Endothelial cell of umbilical vein (primary cell): ENCODE measurements around the gene COA5. TPM values are rescaled to one million over a fixed set of nuclear protein-coding genes. Genes with fewer than 3 reads are reported as not detected.

Experiments
- BruUV-seq: library from RNA; stranded (reverse); fragments of 400-500 nt; replicated peaks from 2 replicates; lab custom pipeline; 2021; lab: Mats Ljungman, UMichigan
- CTCF ChIA-PET: fragments of 300-600, 350-600 bp; sonication (Branson Sonifier 250); formaldehyde crosslinking; loops from one replicate; lab custom pipeline; 2021; ENCODE audit warnings: antibody characterized with exemption, inconsistent platforms; lab: Charles Lee
- POLR2A ChIA-PET: fragments of 300-600, 350-600 bp; sonication (Branson Sonifier 250); formaldehyde crosslinking; loops from one replicate; lab custom pipeline; 2021; ENCODE audit warnings: antibody characterized with exemption, inconsistent platforms; lab: Charles Lee
- DNase-seq: peaks from one replicate; pipeline ENCODE4 v3.0.0-alpha.2; 2011; ENCODE audit warnings: low read depth, low spot score
- FAIRE-seq: peaks from 2 replicates; lab custom pipeline; 2011; peaks lifted over from hg19 to GRCh38; lab: Jason Lieb, UNC
- H2AFZ ChIP-seq: 2 replicates; pipeline ENCODE4 v1.6.0; 2012; ENCODE audit warnings: low read depth, low read length, control low read depth, inconsistent platforms
- H3K27ac ChIP-seq: 2 replicates; pipeline ENCODE4 v1.5.1; 2011; ENCODE audit warnings: low read depth, mild to moderate bottlenecking, control low read depth, low read length, moderate library complexity; ENCODE audit not compliant: insufficient read depth
- H3K27me3 ChIP-seq, 2 experiments: 2 replicates each; pipeline versions ENCODE4 v1.6.0 to v1.6.1; 2011; ENCODE audit warnings: low read length in 2 of 2, mixed read lengths in 1 of 2; ENCODE audit not compliant: control insufficient read depth in 2 of 2, insufficient read depth in 2 of 2
- H3K36me3 ChIP-seq, 2 experiments: 2 replicates in 1 of 2; 3 replicates in 1 of 2; pipeline ENCODE4 v1.5.1; 2011; ENCODE audit warnings: low read length in 2 of 2, mild to moderate bottlenecking in 1 of 2, moderate library complexity in 1 of 2; ENCODE audit not compliant: control insufficient read depth in 2 of 2, insufficient read depth in 2 of 2; ENCODE audit errors: extremely low read depth in 1 of 2
- H3K4me1 ChIP-seq: 3 replicates; pipeline ENCODE4 v1.5.1; 2011; ENCODE audit warnings: mild to moderate bottlenecking, low read length; ENCODE audit not compliant: control insufficient read depth, insufficient read depth; ENCODE audit errors: extremely low read depth
- H3K4me2 ChIP-seq: 2 replicates; pipeline ENCODE4 v1.6.1; 2011; ENCODE audit warnings: low read length, control low read depth, mixed read lengths; ENCODE audit not compliant: insufficient read depth
- H3K4me3 ChIP-seq, 3 experiments: fragments of 200-600 bp in 1 of 3; sonication (generic), shearing (Covaris generic) in 1 of 3; replicated peaks in 1 of 3; 2 replicates each; pipeline ENCODE4 v1.5.1; 2011 to 2016; ENCODE audit warnings: control low read depth in 3 of 3, low read length in 3 of 3, mild to moderate bottlenecking in 2 of 3, inconsistent platforms in 1 of 3, low read depth in 1 of 3, moderate library complexity in 1 of 3; ENCODE audit not compliant: insufficient read depth in 1 of 3
- H3K79me2 ChIP-seq: 2 replicates; pipeline ENCODE4 v1.6.0; 2012; ENCODE audit warnings: low read length, inconsistent platforms; ENCODE audit not compliant: control insufficient read depth, insufficient read depth
- H3K9ac ChIP-seq: replicated peaks from 2 replicates; pipeline ENCODE3; 2011; ENCODE audit warnings: low read length, control low read depth; ENCODE audit not compliant: insufficient read depth; ENCODE audit errors: extremely low read depth
- H3K9me1 ChIP-seq: replicated peaks from 3 replicates; pipeline ENCODE4 v1.6.0; 2011; ENCODE audit warnings: mild to moderate bottlenecking, low read length; ENCODE audit not compliant: control insufficient read depth, insufficient read depth; ENCODE audit errors: extremely low read depth
- H3K9me3 ChIP-seq: replicated peaks from 2 replicates; pipeline ENCODE4 v1.5.1; 2012; ENCODE audit warnings: low read length, inconsistent platforms; ENCODE audit not compliant: control insufficient read depth, insufficient read depth
- H4K20me1 ChIP-seq: replicated peaks from 2 replicates; pipeline ENCODE3; 2011; ENCODE audit warnings: mild to moderate bottlenecking, low read length; ENCODE audit not compliant: control insufficient read depth, insufficient read depth; ENCODE audit errors: extremely low read depth
- EZH2 ChIP-seq: IDR thresholded peaks from 2 replicates; pipeline ENCODE4 v1.6.1; 2012; ENCODE audit warnings: borderline replicate concordance, low read depth, mild to moderate bottlenecking, moderate library complexity, low read length, inconsistent platforms; ENCODE audit not compliant: severe bottlenecking
- FOS ChIP-seq: IDR thresholded peaks from 2 replicates; pipeline ENCODE4 v1.6.1; 2011; ENCODE audit warnings: mild to moderate bottlenecking, low read length, moderate library complexity, borderline replicate concordance; ENCODE audit not compliant: insufficient read depth
- GATA2 ChIP-seq: IDR thresholded peaks from 2 replicates; pipeline ENCODE4 v1.7.0; 2011; ENCODE audit warnings: low read depth, mild to moderate bottlenecking, moderate library complexity, mixed read lengths, low read length; ENCODE audit not compliant: insufficient read length, insufficient read depth
- JUN ChIP-seq: IDR thresholded peaks from 2 replicates; pipeline ENCODE4 v1.6.1; 2011; ENCODE audit warnings: borderline replicate concordance, low read depth; ENCODE audit not compliant: insufficient read length, insufficient read depth
- MYC ChIP-seq: IDR thresholded peaks from one replicate; pipeline ENCODE4 v1.6.1; 2011; ENCODE audit warnings: mild to moderate bottlenecking, low read depth, low read length
- POLR2A ChIP-seq: IDR thresholded peaks from 2 replicates; pipeline ENCODE4 v1.6.1; 2012; ENCODE audit warnings: low read depth, mild to moderate bottlenecking, control low read depth, low read length
- POLR2AphosphoS5 ChIP-seq: IDR thresholded peaks from 2 replicates; pipeline ENCODE4 v1.6.1; 2012; ENCODE audit warnings: low read depth, mild to moderate bottlenecking, control low read depth, low read length, moderate library complexity; ENCODE audit not compliant: insufficient read depth
- dilution Hi-C: fragments of 300-500 bp; cut with MboI; formaldehyde crosslinking; loops from one replicate; pipeline ENCODE4 v1.15.0; 2019; ENCODE audit warnings: low sequenced_read_pairs; ENCODE audit not compliant: extremely low pct_ligation_motif_present
- intact Hi-C: fragments of 100-400 bp; cut with micrococcal nuclease; formaldehyde crosslinking; loops from one replicate; pipeline ENCODE4 v1.10.0; 2022
- polyA plus RNA-seq, 4 experiments: library from polyadenylated mRNA; depleted of rRNA in 3 of 4; stranded (reverse) in 3 of 4; unstranded in 1 of 4; fragments of >200 nt; gene quantifications; 2 replicates each; pipeline versions ENCODE4 v1.2.1 to v1.2.3, GENCODE V29; 2011 to 2012; ENCODE audit warnings: missing spikeins in 1 of 4
- total RNA-seq: library from RNA; stranded (reverse); gene quantifications from 2 replicates; pipeline ENCODE4 v1.2.3, GENCODE V29; 2021
- TF ChIP-seq, protein P1 (sequence below): IDR thresholded peaks from 2 replicates; pipeline ENCODE4 v1.6.1; 2011; ENCODE audit not compliant: insufficient read depth, insufficient read length
- TF ChIP-seq, protein P2 (sequence below), 2 donors: IDR thresholded peaks; 1 replicate in 1 of 2; 2 replicates in 1 of 2; pipeline ENCODE4 v1.5.1; 2011; ENCODE audit warnings: low read length in 2 of 2, mild to moderate bottlenecking in 2 of 2, moderate library complexity in 2 of 2, control low read depth in 1 of 2, inconsistent platforms in 1 of 2, low read depth in 1 of 2; ENCODE audit not compliant: insufficient read depth in 1 of 2; ENCODE audit errors: extremely low read depth in 1 of 2

COA5 gene
- total and polyA plus RNA-seq, 2 donors (not counting 3 experiments of a cell fraction or from before 2014, with no cell fraction given), result 16.5 to 17.7 TPM

DNA sequence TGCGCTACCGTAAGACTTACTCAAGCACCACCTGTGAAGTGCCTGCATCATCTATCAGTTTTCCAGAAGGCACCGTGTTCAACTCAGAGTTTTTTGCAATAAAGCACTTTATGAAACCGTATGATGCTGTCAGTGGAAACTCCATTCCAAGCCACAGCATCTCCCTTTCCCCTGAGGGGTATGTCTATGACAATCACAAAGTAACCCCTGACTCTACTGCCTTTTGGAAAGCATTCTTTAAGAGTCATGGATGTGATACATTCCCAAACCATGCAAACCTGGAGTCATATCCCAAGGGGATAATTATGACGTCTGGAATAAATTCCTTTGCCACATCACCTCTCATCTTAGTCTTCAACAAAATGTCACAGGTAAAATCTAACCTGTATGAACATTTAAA lies 39.3 kb upstream of the COA5 start:
- no TSS peak for BruUV-seq
- CTCF ChIA-PET, result interaction anchor here (1.1 kb wide), 1 partner anchor 190 kb away, joined by 3 read pairs; no protein-coding TSS in a partner anchor

DNA sequence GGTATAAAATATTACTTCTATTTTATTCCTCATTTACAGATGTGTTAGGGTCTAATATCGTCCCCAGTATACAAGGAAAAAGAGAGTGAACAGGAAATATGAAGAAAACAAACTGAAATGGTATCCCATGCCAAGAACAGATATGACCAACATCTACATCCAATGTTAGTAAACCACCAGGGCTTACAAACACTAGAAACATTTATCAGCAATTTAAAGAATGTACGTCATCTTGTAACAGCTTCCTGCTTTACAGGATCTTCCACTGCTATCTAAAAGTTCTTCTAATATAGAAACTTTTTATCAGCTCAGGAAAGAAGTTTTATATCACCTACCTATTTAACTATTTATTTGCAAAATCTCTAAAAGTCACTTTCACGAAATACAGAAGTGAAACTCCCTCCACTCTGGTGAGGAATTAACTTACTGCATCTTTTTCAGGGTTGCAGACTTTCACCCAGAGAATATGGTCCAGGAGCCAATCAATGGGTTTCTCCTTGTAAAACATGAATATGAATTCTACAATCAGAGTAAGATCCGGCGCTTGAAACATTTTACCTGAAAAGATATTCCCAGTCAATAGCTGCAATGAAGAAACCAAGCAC lies 35.3 kb upstream of the COA5 start:
- Histone ChIP-seq H3K9me1 (no peaks in the 10 kb centered on the region), H3K4me3 (no peak overlapping the region), H3K27ac (no peak overlapping the region), H3K4me2 (no peak overlapping the region), H3K4me1 (no peaks in the 10 kb centered on the region), H3K36me3 (peaks cover 6 to 10% of the 10 kb centered on the region in 2 experiments), H3K9me3 (no peaks in the 10 kb centered on the region), H3K79me2 (no peaks in the 10 kb centered on the region), H4K20me1 (no peaks in the 10 kb centered on the region), H2AFZ (no peak overlapping the region), H3K27me3 (no peaks in the 10 kb centered on the region), H3K9ac (no peak overlapping the region)
- no peak for TF ChIP-seq JUN
- no peak for TF ChIP-seq POLR2A
- no peak for TF ChIP-seq GATA2
- no peak for TF ChIP-seq MYC
- TF ChIP-seq, protein P1, sequence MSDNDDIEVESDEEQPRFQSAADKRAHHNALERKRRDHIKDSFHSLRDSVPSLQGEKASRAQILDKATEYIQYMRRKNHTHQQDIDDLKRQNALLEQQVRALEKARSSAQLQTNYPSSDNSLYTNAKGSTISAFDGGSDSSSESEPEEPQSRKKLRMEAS, result no peak
- TF ChIP-seq EZH2, result no peak
- TF ChIP-seq, protein P2, sequence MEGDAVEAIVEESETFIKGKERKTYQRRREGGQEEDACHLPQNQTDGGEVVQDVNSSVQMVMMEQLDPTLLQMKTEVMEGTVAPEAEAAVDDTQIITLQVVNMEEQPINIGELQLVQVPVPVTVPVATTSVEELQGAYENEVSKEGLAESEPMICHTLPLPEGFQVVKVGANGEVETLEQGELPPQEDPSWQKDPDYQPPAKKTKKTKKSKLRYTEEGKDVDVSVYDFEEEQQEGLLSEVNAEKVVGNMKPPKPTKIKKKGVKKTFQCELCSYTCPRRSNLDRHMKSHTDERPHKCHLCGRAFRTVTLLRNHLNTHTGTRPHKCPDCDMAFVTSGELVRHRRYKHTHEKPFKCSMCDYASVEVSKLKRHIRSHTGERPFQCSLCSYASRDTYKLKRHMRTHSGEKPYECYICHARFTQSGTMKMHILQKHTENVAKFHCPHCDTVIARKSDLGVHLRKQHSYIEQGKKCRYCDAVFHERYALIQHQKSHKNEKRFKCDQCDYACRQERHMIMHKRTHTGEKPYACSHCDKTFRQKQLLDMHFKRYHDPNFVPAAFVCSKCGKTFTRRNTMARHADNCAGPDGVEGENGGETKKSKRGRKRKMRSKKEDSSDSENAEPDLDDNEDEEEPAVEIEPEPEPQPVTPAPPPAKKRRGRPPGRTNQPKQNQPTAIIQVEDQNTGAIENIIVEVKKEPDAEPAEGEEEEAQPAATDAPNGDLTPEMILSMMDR (IDR thresholded peaks at IDR 0.05; ENCODE audit: extremely low read depth in 1 of 2, insufficient read depth in 1 of 2, low read depth in 1 of 2, low read length in 2 of 2), result no peak
- TF ChIP-seq POLR2AphosphoS5, result no peak
- no peak for TF ChIP-seq FOS
- POLR2A ChIA-PET, result no interaction called here
- CTCF ChIA-PET, result interaction anchor here (1.1 to 1.2 kb wide), 3 partner anchors 13 to 422 kb away, joined by 3 to 5 read pairs (median 4); no protein-coding TSS in a partner anchor
- dilution Hi-C loops (no loop called here), intact Hi-C loops (no loop called here)
- DNase-seq (no peak), FAIRE-seq (peak; percentile 69)
- no TSS peak for BruUV-seq

More for the DNA sequence above, 39.3 kb upstream of the COA5 start:
- dilution Hi-C loops (no loop called here), intact Hi-C loops (no loop called here)
- TF ChIP-seq FOS (no peak), POLR2AphosphoS5 (no peak), GATA2 (no peak), POLR2A (no peak)
- Histone ChIP-seq H3K4me1 (peaks cover 4% of the 10 kb centered on the region), H3K4me3 (no peak overlapping the region), H2AFZ (no peak overlapping the region), H4K20me1 (no peaks in the 10 kb centered on the region), H3K4me2 (no peak overlapping the region), H3K27me3 (no peaks in the 10 kb centered on the region), H3K27ac (no peak overlapping the region), H3K9me3 (no peaks in the 10 kb centered on the region), H3K79me2 (peaks cover 10% of the 10 kb centered on the region), H3K36me3 (peaks cover 4 to 6% of the 10 kb centered on the region in 2 experiments), H3K9me1 (peaks cover 2% of the 10 kb centered on the region), H3K9ac (no peak overlapping the region)
- FAIRE-seq (no peak), DNase-seq (no peak)
- POLR2A ChIA-PET, result no interaction called here
